ENCODE measurements around the gene TMEM130. TPM values are rescaled to one million over a fixed set of nuclear protein-coding genes. Genes with fewer than 3 reads are reported as not detected.

TMEM130 gene
- total RNA-seq, 4 donors from 2014 or later = 0.15 to 4.8 (median 1.2) TPM

- WGBS, 2 donors (ENCODE audit: low coverage in 1 of 2) = 26 to 70% methylated on average over 3 to 7 of the region's 7 CpGs
- H3K9me3 ChIP-seq = no peaks in the 10 kb centered on the region
- H3K4me3 ChIP-seq = no peak overlapping the region
- H3K27me3 ChIP-seq = peaks cover 65% of the 10 kb centered on the region
- H3K27ac ChIP-seq = no peak overlapping the region
- no peaks in the 10 kb centered on the region for H3K36me3 ChIP-seq
- peaks cover 0 to 24% (median 4%) of the 10 kb centered on the region in 3 donors for H3K4me1 ChIP-seq
- ATAC-seq = no peak
- TF ChIP-seq CTCF (IDR thresholded peaks at IDR 0.05) (no peak), EP300 (IDR thresholded peaks at IDR 0.05) (no peak), POLR2A (IDR thresholded peaks at IDR 0.05) (no peak), POLR2AphosphoS5 (IDR thresholded peaks at IDR 0.05) (no peak)
Measured at GRCh38 chr7:98872328-98872924, 2.6 kb upstream of the TMEM130 start.

DNA sequence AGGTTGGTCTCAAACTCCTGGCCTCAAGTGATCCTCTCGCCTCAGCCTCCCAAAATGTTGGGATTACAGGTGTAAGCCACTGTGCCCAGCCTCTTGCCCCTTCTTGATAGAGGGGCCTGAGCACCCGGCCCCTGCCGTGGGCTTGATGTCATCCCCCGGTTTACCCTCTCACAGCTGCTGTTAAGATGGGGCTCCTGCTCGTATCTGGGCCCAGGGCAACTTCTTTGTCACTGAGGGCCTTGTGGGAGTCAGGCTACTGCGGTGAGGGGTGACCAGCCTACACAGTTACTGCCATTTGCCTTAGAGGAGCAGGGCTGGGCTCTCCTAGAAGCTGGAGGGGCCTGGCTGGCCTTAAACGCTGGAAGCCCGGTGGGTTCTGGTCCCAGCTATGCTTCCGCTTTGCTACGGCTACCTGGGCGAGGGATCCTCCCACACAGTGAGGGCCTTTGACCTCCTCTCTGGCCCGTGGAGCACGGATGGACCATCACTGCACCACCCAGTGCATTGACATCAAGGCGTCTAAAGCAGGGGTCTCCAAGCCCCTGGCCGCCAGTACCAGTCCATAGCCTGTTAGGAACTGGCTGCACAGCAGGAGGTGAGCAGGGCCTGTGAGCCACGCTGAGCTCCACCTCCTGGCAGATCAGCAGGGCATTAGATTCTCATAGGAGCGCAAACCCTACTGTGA is 1.1 kb upstream of the TMEM130 start:
- ATAC-seq = no peak
- Histone ChIP-seq H3K27me3 (peaks cover 68% of the 10 kb centered on the region), H3K9me3 (no peaks in the 10 kb centered on the region), H3K4me3 (no peak overlapping the region), H3K27ac (no peak overlapping the region), H3K36me3 (no peaks in the 10 kb centered on the region), H3K4me1 (peaks cover 0 to 25% (median 4%) of the 10 kb centered on the region in 3 donors)
- 72% methylated on average over 3 of the region's 17 CpGs; no CpG with 5 or more reads in 1 of the 2 donors for WGBS, 2 donors (ENCODE audit: low coverage in 1 of 2)
- TF ChIP-seq EP300 (IDR thresholded peaks at IDR 0.05) = no peak
- no peak for TF ChIP-seq CTCF (IDR thresholded peaks at IDR 0.05)
- no peak for TF ChIP-seq POLR2AphosphoS5 (IDR thresholded peaks at IDR 0.05)
- no peak for TF ChIP-seq POLR2A (IDR thresholded peaks at IDR 0.05)

DNA sequence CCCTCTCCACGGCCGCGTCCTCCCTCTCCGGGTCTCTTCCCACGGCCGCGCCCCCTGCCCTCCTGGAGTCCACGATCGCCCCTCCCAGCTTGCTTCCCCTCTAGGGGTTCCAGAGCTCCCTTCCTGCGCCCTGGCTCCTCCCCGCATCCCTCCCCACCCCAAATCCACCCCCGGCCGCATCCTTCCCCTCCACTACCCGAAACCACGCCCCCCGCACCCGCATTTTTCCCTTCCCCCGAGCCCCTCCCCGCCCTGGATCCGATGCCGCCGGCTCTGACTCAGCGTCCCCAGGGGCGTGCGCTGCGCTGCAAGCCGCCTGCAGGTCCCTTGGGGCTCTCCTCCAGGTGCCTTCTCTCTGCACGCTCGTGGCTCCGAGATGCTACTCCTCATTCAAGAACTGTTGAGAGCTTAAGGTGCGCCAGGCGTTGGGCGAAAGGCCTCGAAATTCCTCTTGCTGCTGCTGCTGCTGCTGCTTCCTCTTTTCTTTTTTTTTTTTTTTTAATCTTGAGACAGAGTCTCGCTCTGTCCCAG is 372 bp upstream of the TMEM130 start:
- TF ChIP-seq POLR2AphosphoS5 (IDR thresholded peaks at IDR 0.05) = no peak
- TF ChIP-seq EP300 (IDR thresholded peaks at IDR 0.05) = no peak
- no peak for TF ChIP-seq CTCF (IDR thresholded peaks at IDR 0.05)
- TF ChIP-seq POLR2A (IDR thresholded peaks at IDR 0.05) = no peak
- Histone ChIP-seq H3K4me3 (peak overlapping the region; percentile 20 to 53), H3K36me3 (no peaks in the 10 kb centered on the region), H3K4me1 (peaks cover 0 to 25% (median 4%) of the 10 kb centered on the region in 3 donors), H3K9me3 (no peaks in the 10 kb centered on the region), H3K27me3 (peaks cover 68% of the 10 kb centered on the region), H3K27ac (no peak overlapping the region)
- WGBS, 2 donors (ENCODE audit: low coverage in 1 of 2) = 1 to 5% methylated on average over 6 to 15 of the region's 35 CpGs
- peak; percentile 28 for ATAC-seq

GRCh38 chr7:98869027-98869596 is 702 bp downstream of the TMEM130 start:
- no peak for ATAC-seq
- WGBS, 2 donors (ENCODE audit: low coverage in 1 of 2) = no CpG with 5 or more reads among the region's 25 CpGs
- no peak overlapping the region for H3K27ac ChIP-seq

More at GRCh38 chr7:98869027-98869596, 702 bp downstream of the TMEM130 start:
- Histone ChIP-seq H3K4me1 (peaks cover 0 to 25% (median 4%) of the 10 kb centered on the region in 3 donors), H3K27me3 (peaks cover 71% of the 10 kb centered on the region), H3K36me3 (no peaks in the 10 kb centered on the region), H3K9me3 (no peaks in the 10 kb centered on the region), H3K4me3 (peak overlapping the region in 1 of 2 donors; percentile 53)
- no peak for TF ChIP-seq POLR2AphosphoS5 (IDR thresholded peaks at IDR 0.05)
- TF ChIP-seq EP300 (IDR thresholded peaks at IDR 0.05) = no peak
- TF ChIP-seq CTCF (IDR thresholded peaks at IDR 0.05) = no peak
- TF ChIP-seq POLR2A (IDR thresholded peaks at IDR 0.05) = no peak
